ENCODE results near the gene PSMG4. TPM values are rescaled to one million over a fixed set of nuclear protein-coding genes. Genes with fewer than 3 reads are reported as not detected.

PSMG4 gene
- total RNA-seq, 1 experiment from 2014 or later, result 40.0 TPM

- TF ChIP-seq CTCF (IDR thresholded peaks at IDR 0.05; ENCODE audit: unreplicated experiment), result no peak
- ChIA-PET POLR2A (interaction anchor here (1.2 kb wide), 1 partner anchor 48 kb away, joined by 3 read pairs; the partner anchor contains the start of gene PSMG4), CTCF (interaction anchor here (0.6 to 1.4 kb wide), 2 partner anchors 76 to 85 kb away, joined by 3 to 5 read pairs; no protein-coding TSS in a partner anchor)
- Mint-ChIP-seq H3K4me3 (ENCODE audit: unreplicated experiment) (no peak overlapping the region), H3K27me3 (ENCODE audit: insufficient read depth, unreplicated experiment) (peaks cover 9% of the 10 kb centered on the region), H3K27ac (ENCODE audit: low read depth, unreplicated experiment) (no peak overlapping the region), H3K36me3 (ENCODE audit: insufficient read depth, unreplicated experiment) (peaks cover 6% of the 10 kb centered on the region), H3K9me3 (ENCODE audit: unreplicated experiment) (no peaks in the 10 kb centered on the region), H3K4me1 (ENCODE audit: insufficient read depth, unreplicated experiment) (peaks cover 19% of the 10 kb centered on the region)
- no TSS peak for BruUV-seq (replicated peaks)
- intact Hi-C loops (cut with micrococcal nuclease), result no loop called here
- DNase-seq (ENCODE audit: unreplicated experiment), result no peak
These were observed 47.1 kb upstream of the PSMG4 start for GRCh38 chr6:3211681-3212080.

- TF ChIP-seq CTCF (IDR thresholded peaks at IDR 0.05; ENCODE audit: unreplicated experiment), result no peak
- intact Hi-C loops (cut with micrococcal nuclease), result no loop called here
- no peaks in the 10 kb centered on the region for H3K9me3 Mint-ChIP-seq (ENCODE audit: unreplicated experiment)
- H3K36me3 Mint-ChIP-seq (ENCODE audit: insufficient read depth, unreplicated experiment), result peaks cover 6% of the 10 kb centered on the region
- no peak for DNase-seq (ENCODE audit: unreplicated experiment)
- no peak overlapping the region for H3K27ac Mint-ChIP-seq (ENCODE audit: low read depth, unreplicated experiment)
- peaks cover 13% of the 10 kb centered on the region for H3K27me3 Mint-ChIP-seq (ENCODE audit: insufficient read depth, unreplicated experiment)
- peaks cover 19% of the 10 kb centered on the region for H3K4me1 Mint-ChIP-seq (ENCODE audit: insufficient read depth, unreplicated experiment)
- BruUV-seq (replicated peaks), result no TSS peak
- ChIA-PET POLR2A (interaction anchor here (1.2 kb wide), 1 partner anchor 47 kb away, joined by 3 read pairs; the partner anchor contains the start of gene PSMG4), CTCF (interaction anchor here (0.6 kb wide), 1 partner anchor 77 kb away, joined by 3 read pairs; no protein-coding TSS in a partner anchor)
- H3K4me3 Mint-ChIP-seq (ENCODE audit: unreplicated experiment), result no peak overlapping the region
These were observed 46.5 kb upstream of the PSMG4 start for GRCh38 chr6:3212261-3212660.

- POLR2A ChIA-PET, result no interaction called here
- no peak overlapping the region for H3K27ac Mint-ChIP-seq (ENCODE audit: low read depth, unreplicated experiment)
- intact Hi-C loops (cut with micrococcal nuclease), result no loop called here
- peaks cover 23% of the 10 kb centered on the region for H3K27me3 Mint-ChIP-seq (ENCODE audit: insufficient read depth, unreplicated experiment)
- H3K9me3 Mint-ChIP-seq (ENCODE audit: unreplicated experiment), result no peaks in the 10 kb centered on the region
- no peak for DNase-seq (ENCODE audit: unreplicated experiment)
- peaks cover 13% of the 10 kb centered on the region for H3K4me1 Mint-ChIP-seq (ENCODE audit: insufficient read depth, unreplicated experiment)
- H3K4me3 Mint-ChIP-seq (ENCODE audit: unreplicated experiment), result no peak overlapping the region
- H3K36me3 Mint-ChIP-seq (ENCODE audit: insufficient read depth, unreplicated experiment), result peaks cover 6% of the 10 kb centered on the region
- CTCF ChIA-PET, result no interaction called here
- BruUV-seq (replicated peaks), result no TSS peak
- TF ChIP-seq CTCF (IDR thresholded peaks at IDR 0.05; ENCODE audit: unreplicated experiment), result no peak
These were observed 45.4 kb upstream of the PSMG4 start for GRCh38 chr6:3213334-3213695.

GRCh38 chr6:3214898-3215297, 43.8 kb upstream of the PSMG4 start:
- intact Hi-C loops (cut with micrococcal nuclease), result no loop called here
- H3K4me3 Mint-ChIP-seq (ENCODE audit: unreplicated experiment), result no peak overlapping the region
- H3K27me3 Mint-ChIP-seq (ENCODE audit: insufficient read depth, unreplicated experiment), result peaks cover 39% of the 10 kb centered on the region
- POLR2A ChIA-PET, result interaction anchor here (0.6 to 1.4 kb wide), 2 partner anchors 58 to 98 kb away, joined by 3 to 4 read pairs; no protein-coding TSS in a partner anchor
- no peaks in the 10 kb centered on the region for H3K4me1 Mint-ChIP-seq (ENCODE audit: insufficient read depth, unreplicated experiment)
- no peak overlapping the region for H3K27ac Mint-ChIP-seq (ENCODE audit: low read depth, unreplicated experiment)
- CTCF ChIA-PET, result interaction anchor here (1.0 kb wide), 1 partner anchor 89 kb away, joined by 3 read pairs; no protein-coding TSS in a partner anchor
- peaks cover 6% of the 10 kb centered on the region for H3K36me3 Mint-ChIP-seq (ENCODE audit: insufficient read depth, unreplicated experiment)
- no peaks in the 10 kb centered on the region for H3K9me3 Mint-ChIP-seq (ENCODE audit: unreplicated experiment)
- TF ChIP-seq CTCF (IDR thresholded peaks at IDR 0.05; ENCODE audit: unreplicated experiment), result no peak
- BruUV-seq (replicated peaks), result no TSS peak
- DNase-seq (ENCODE audit: unreplicated experiment), result peak; percentile 17
